Hepatocyte (in vitro differentiated cells): ENCODE data around the gene RNF32. TPM values are rescaled to one million over a fixed set of nuclear protein-coding genes. Genes with fewer than 3 reads are reported as not detected.

Source experiments
- DNase-seq: peaks from one replicate; pipeline ENCODE4 v3.0.0-alpha.2; 2016; ENCODE audit warnings: low spot score
- H2AFZ ChIP-seq: fragments of 200-600 bp; sonication (generic); 2 replicates; pipeline ENCODE4 v1.6.0; 2016; ENCODE audit warnings: antibody characterized with exemption, mild to moderate bottlenecking
- H3K27ac ChIP-seq: fragments of 200-600 bp; sonication (generic); 2 replicates; pipeline ENCODE4 v1.5.1; 2016; ENCODE audit warnings: mild to moderate bottlenecking
- H3K27me3 ChIP-seq: fragments of 200-600 bp; sonication (generic); 2 replicates; pipeline ENCODE4 v1.6.1; 2016
- H3K36me3 ChIP-seq: fragments of 200-600 bp; sonication (generic); replicated peaks from 2 replicates; pipeline ENCODE4 v1.5.1; 2016; ENCODE audit warnings: low read depth; ENCODE audit not compliant: insufficient read depth
- H3K4me1 ChIP-seq: fragments of 200-600 bp; sonication (generic); 2 replicates; pipeline ENCODE4 v1.5.1; 2016; ENCODE audit warnings: mild to moderate bottlenecking, moderate library complexity; ENCODE audit not compliant: insufficient read depth
- H3K4me2 ChIP-seq: fragments of 200-600 bp; sonication (generic); 2 replicates; pipeline ENCODE4 v1.6.0; 2016
- H3K4me3 ChIP-seq: fragments of 200-600 bp; sonication (generic); 2 replicates; pipeline ENCODE4 v1.5.1; 2016; ENCODE audit warnings: mild to moderate bottlenecking
- H3K79me2 ChIP-seq: fragments of 200-600 bp; sonication (generic); 2 replicates; pipeline ENCODE4 v1.6.0; 2017; ENCODE audit warnings: mild to moderate bottlenecking
- H3K9me2 ChIP-seq: fragments of 200-600 bp; sonication (generic); replicated peaks from 2 replicates; pipeline ENCODE4 v1.6.0; 2017; ENCODE audit warnings: mild to moderate bottlenecking; ENCODE audit not compliant: insufficient read depth
- H3K9me3 ChIP-seq: fragments of 200-600 bp; sonication (generic); 2 replicates; pipeline ENCODE4 v1.5.1; 2016; ENCODE audit warnings: low read depth, mild to moderate bottlenecking
- H4K20me1 ChIP-seq: fragments of 200-600 bp; sonication (generic); 2 replicates; pipeline ENCODE4 v1.6.0; 2016; ENCODE audit warnings: mild to moderate bottlenecking; ENCODE audit not compliant: insufficient read depth, poor library complexity, severe bottlenecking
- EZH2 ChIP-seq: fragments of 200-600 bp; sonication (generic); IDR thresholded peaks from 2 replicates; pipeline ENCODE4 v1.6.1; 2016; ENCODE audit warnings: antibody characterized with exemption, mild to moderate bottlenecking, borderline replicate concordance
- EZH2phosphoT487 ChIP-seq: fragments of 200-600 bp; sonication (generic); IDR thresholded peaks from one replicate; pipeline ENCODE4 v1.6.1; 2018; ENCODE audit warnings: antibody characterized with exemption, mild to moderate bottlenecking, low read depth, moderate library complexity; ENCODE audit not compliant: unreplicated experiment, severe bottlenecking
- WGBS: methylation state at CpG from one replicate; pipeline ENCODE4 v1.1.6; 2016; ENCODE audit warnings: low lambda C conversion rate; ENCODE audit errors: missing lambda C conversion rate; 5-methylcytosine and 5-hydroxymethylcytosine counted together
- polyA plus RNA-seq: library from polyadenylated mRNA; unstranded; fragments of >200 nt; fragmentation: Nextera tagmentation; extraction: Ambion mirVana; gene quantifications from 2 replicates; pipeline ENCODE4 v1.2.1, GENCODE V29; 2016
- total RNA-seq: library from RNA; depleted of rRNA; stranded (reverse); fragments of >200 nt; gene quantifications from 2 replicates; pipeline ENCODE4 v1.2.3, GENCODE V29; 2014
- TF ChIP-seq, protein P1 (sequence below): fragments of 200-600 bp; sonication (generic); IDR thresholded peaks from 2 replicates; pipeline ENCODE4 v1.5.1; 2016; ENCODE audit warnings: antibody characterized with exemption, mild to moderate bottlenecking; ENCODE audit not compliant: poor library complexity

RNF32 gene
- total and polyA plus RNA-seq, 2 experiments from 2014 or later, result 1.4 to 2.9 TPM

DNA sequence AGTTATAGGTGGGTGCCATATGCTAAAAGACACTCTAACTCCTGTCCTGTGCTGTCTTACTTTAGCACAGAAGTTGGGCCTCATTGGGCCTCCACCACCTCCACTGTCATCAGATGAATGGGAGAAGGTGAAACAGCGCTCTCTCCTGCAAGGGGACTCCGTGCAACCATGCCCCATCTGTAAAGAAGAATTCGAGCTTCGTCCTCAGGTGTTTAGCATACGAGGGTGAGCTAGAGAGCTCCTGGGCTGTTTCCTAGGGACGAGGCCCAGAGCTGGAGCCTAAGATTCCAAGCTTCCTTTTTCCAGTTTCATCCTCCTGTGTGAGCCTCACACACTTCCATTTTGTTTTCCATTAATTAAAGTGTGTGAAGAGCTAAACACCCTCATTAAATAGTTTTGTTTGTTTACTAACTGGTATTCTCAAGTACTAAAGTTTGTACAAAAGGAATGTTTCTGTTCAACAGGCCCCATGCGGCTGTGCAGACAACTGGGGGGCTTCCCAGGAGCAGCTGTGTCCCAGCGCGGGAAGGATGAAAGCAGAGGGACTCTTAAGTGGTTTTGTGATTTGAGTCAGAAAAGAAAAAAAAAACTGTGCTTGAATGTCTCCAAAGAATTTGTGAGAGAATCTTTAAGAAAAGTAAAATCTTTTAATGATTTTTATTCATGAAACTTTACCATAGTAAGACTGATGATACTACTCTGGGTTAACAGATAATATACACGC is 14.1 kb downstream of the RNF32 start:
- no peak overlapping the region for H2AFZ ChIP-seq
- H3K4me3 ChIP-seq, result no peak overlapping the region
- H3K9me3 ChIP-seq, result no peaks in the 10 kb centered on the region
- H3K27ac ChIP-seq, result no peak overlapping the region
- no peaks in the 10 kb centered on the region for H4K20me1 ChIP-seq
- H3K4me2 ChIP-seq, result no peak overlapping the region
- no peaks in the 10 kb centered on the region for H3K9me2 ChIP-seq
- H3K36me3 ChIP-seq, result no peaks in the 10 kb centered on the region
- H3K4me1 ChIP-seq, result no peaks in the 10 kb centered on the region
- TF ChIP-seq, protein P1, sequence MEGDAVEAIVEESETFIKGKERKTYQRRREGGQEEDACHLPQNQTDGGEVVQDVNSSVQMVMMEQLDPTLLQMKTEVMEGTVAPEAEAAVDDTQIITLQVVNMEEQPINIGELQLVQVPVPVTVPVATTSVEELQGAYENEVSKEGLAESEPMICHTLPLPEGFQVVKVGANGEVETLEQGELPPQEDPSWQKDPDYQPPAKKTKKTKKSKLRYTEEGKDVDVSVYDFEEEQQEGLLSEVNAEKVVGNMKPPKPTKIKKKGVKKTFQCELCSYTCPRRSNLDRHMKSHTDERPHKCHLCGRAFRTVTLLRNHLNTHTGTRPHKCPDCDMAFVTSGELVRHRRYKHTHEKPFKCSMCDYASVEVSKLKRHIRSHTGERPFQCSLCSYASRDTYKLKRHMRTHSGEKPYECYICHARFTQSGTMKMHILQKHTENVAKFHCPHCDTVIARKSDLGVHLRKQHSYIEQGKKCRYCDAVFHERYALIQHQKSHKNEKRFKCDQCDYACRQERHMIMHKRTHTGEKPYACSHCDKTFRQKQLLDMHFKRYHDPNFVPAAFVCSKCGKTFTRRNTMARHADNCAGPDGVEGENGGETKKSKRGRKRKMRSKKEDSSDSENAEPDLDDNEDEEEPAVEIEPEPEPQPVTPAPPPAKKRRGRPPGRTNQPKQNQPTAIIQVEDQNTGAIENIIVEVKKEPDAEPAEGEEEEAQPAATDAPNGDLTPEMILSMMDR, result no peak
- TF ChIP-seq EZH2phosphoT487 (no peak), EZH2 (no peak)
- H3K27me3 ChIP-seq, result no peaks in the 10 kb centered on the region
- 86% methylated on average over 10 of the region's 10 CpGs for WGBS
- DNase-seq, result no peak
- H3K79me2 ChIP-seq, result no peaks in the 10 kb centered on the region

DNA sequence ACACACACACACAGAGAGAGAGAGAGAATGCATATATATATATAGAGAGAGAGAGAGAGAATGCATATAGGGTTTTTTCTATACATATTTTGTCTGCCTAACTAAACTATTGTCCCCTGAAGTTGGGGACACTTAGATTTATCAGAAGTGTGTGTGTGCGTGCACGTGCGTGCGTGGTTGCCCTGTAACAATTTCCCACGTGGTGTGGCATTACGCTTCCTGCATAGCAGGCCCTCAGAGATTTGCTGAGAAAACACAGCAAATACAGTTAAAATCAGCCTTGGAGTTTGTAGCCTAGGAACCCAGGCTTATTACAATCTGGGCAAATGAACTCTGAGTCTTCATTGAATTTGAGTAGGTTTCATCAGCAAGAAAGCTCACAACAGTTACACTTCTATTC is 14.7 kb downstream of the RNF32 start:
- no peaks in the 10 kb centered on the region for H3K9me2 ChIP-seq
- H3K4me1 ChIP-seq, result no peaks in the 10 kb centered on the region
- H3K79me2 ChIP-seq, result no peaks in the 10 kb centered on the region
- H3K4me2 ChIP-seq, result no peak overlapping the region
- no peaks in the 10 kb centered on the region for H3K27me3 ChIP-seq
- no peak for DNase-seq
- H3K27ac ChIP-seq, result no peak overlapping the region
- TF ChIP-seq EZH2phosphoT487 (no peak), EZH2 (no peak)
- TF ChIP-seq, protein P1, result no peak
- H3K9me3 ChIP-seq, result no peaks in the 10 kb centered on the region
- no peaks in the 10 kb centered on the region for H4K20me1 ChIP-seq
- no peaks in the 10 kb centered on the region for H3K36me3 ChIP-seq
- no peak overlapping the region for H3K4me3 ChIP-seq
- WGBS, result 95% methylated on average over 6 of the region's 6 CpGs
- no peak overlapping the region for H2AFZ ChIP-seq

DNA sequence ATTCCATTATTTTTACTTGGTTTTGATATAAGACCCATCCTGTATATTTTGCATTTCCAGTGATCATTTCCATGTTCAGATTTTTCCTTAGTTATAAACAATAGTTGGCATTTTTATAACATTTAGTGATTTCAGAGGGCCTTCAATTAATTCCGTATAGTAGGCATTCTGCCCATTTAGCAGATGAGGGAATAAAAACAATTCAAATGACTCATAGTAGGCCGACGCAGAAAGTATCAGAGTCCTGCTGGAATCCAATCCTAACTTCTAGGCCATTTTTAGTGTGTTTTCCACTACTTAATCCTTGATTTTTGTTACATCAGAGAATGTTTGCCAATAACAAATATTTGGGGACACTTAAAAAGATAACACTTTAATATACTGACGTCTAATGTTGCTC is 15.4 kb downstream of the RNF32 start:
- no peaks in the 10 kb centered on the region for H4K20me1 ChIP-seq
- H3K4me3 ChIP-seq, result no peak overlapping the region
- TF ChIP-seq EZH2phosphoT487, result no peak
- no peak for TF ChIP-seq EZH2
- TF ChIP-seq, protein P1, result no peak
- H3K9me2 ChIP-seq, result no peaks in the 10 kb centered on the region
- H3K79me2 ChIP-seq, result no peaks in the 10 kb centered on the region
- no peaks in the 10 kb centered on the region for H3K27me3 ChIP-seq
- no peaks in the 10 kb centered on the region for H3K9me3 ChIP-seq
- no peak overlapping the region for H3K4me2 ChIP-seq
- H3K27ac ChIP-seq, result no peak overlapping the region
- 70% methylated on average over 4 of the region's 4 CpGs for WGBS
- no peak for DNase-seq
- no peaks in the 10 kb centered on the region for H3K36me3 ChIP-seq
- H3K4me1 ChIP-seq, result no peaks in the 10 kb centered on the region
- H2AFZ ChIP-seq, result no peak overlapping the region
